HG02943 (cell line): ENCODE results near the gene CNTNAP2.
"Not testable (repeated sequence)": the region's sequence is repeated elsewhere in the genome, so short reads cannot be mapped to it uniquely, and the experiment has no call there.

Experiments
- ATAC-seq: cut with Tn5 transposase; IDR thresholded peaks from one replicate; pipeline ENCODE4 v1.9.1; 2021; ENCODE audit warnings: mild to moderate bottlenecking, low read depth, moderate library complexity; ENCODE audit not compliant: unreplicated experiment

The CNTNAP2 gene

DNA sequence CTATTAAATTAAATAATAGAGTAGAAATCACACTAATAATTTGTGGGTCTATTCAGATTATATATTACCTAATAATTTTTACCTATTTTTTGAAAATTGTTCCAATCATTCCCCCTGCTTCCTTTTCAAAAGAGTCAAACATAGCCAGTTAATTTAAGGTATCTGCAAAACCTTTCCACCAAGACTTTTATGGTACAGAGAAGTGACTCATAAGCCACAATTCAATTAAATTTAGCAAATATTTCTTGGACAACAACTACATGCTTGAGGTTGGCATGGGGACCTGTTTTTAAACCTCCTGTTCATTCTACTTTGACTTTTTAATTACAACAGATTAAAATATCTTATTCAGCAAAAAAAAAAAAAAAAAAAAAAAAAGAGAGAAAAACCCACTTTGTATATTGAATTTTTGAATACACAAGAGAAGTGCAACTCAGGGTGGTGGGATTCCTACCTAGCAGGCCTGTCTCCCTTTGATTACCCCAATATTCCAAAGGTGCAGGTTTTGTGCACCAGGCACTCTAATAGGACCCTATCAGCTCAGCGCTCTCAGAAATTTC is 2172.1 kb downstream of the CNTNAP2 start:
- ATAC-seq = no peak

DNA sequence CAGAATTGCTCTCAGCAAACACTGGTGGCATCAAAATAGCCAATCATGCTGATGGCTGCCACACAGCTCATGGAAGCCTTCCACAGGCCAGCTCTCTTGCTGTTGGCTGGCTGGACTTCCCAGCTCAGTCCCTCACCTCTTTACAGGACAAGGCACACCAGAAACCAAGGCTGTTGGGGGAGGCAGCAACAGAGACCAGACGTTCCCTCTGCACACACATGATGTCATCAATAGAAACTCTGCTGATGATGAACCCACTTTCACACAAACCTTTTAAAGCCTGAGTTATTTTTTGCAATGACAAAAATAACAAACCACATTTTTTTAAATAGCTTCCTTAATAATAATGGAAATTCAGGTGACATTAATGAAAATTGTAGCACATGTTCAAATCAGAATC is 2173.0 kb downstream of the CNTNAP2 start:
- no peak for ATAC-seq

DNA sequence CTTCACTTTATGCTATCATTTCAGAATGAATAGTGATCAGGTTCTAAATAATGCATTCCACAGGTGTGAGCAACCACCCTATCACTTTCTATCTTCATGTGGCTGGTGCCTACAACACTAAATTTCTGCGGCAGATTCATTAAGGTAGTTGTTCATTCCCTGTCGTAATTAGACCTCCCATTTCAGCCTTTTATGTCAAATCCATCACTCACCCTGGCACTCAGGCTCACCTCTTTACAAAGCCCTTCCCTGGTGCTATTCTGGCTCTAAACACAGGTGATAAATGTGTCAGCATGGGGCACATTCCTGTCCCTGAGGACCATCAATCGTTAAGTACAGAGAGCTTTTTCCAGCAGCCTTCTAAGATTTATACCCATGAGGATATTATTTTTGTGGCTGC is 2173.9 kb downstream of the CNTNAP2 start:
- ATAC-seq = no peak

DNA sequence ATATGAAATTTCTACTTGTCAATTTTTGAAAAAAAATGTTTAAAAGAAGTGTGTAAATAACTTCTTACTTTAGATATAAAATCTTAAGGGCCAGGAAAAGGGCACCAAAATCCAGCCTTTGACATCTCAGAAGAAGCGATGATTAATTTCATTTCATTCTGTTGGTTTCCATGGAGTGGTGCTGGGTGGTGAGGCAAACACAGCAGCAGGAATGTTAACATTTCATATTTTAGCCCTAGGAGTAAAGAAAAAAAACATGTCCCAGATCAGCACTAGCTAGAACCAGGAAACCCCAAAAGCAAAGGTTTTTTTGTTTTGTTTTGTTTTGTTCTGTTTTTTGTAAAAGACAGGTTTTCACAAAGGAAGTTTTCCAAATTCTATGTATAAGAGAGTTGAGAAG is 2175.2 kb downstream of the CNTNAP2 start:
- no peak for ATAC-seq

DNA sequence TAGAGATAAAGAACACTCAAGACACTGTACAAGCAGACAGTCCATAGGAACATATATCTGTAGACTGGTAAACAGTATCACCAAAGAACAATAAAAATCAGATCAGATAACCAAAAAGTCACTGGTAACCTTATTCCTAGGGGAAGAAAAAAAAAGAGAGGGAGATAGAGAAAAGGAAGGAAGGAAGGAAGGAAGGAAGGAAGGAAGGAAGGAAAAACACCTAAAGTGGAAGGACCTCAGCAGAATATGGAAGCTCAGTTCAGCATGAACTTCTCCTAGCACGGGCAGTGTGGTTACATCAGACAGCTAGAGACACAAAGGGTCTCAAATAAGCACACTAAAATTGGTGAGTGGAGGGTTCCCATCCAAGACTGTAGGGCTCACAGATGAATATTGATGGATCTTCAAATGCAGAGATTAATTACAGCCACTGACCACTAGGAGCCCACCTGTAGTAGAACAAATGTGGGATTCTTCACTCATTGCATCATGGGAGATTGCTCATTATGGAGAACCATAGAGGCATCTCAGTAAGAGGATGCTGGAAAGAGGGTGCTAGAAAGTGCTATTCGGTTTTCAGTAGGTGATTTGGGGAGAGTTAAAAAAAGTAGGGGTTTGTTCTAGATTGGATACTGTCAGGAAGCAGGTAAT is 2180.5 kb downstream of the CNTNAP2 start:
- ATAC-seq = no peak

DNA sequence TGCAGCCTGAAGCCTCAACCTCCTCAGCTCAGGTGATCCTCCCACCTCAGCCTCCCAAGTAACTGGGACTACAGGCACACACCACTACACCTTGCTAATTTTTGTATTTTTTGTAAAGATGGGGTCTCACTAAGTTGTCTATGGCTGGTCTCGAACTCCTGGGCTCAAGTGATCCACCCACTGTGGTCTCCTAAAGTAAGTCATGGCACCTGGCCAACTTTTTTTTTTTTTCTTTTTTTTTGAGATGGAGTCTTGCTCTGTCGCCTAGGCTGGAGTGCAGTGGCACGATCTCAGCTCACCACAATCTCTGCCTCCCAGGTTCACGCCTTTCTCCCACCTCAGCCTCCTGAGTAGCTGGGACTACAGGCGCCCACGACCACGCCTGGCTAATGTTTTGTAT is 2182.2 kb downstream of the CNTNAP2 start:
- not testable (repeated sequence) for ATAC-seq

DNA sequence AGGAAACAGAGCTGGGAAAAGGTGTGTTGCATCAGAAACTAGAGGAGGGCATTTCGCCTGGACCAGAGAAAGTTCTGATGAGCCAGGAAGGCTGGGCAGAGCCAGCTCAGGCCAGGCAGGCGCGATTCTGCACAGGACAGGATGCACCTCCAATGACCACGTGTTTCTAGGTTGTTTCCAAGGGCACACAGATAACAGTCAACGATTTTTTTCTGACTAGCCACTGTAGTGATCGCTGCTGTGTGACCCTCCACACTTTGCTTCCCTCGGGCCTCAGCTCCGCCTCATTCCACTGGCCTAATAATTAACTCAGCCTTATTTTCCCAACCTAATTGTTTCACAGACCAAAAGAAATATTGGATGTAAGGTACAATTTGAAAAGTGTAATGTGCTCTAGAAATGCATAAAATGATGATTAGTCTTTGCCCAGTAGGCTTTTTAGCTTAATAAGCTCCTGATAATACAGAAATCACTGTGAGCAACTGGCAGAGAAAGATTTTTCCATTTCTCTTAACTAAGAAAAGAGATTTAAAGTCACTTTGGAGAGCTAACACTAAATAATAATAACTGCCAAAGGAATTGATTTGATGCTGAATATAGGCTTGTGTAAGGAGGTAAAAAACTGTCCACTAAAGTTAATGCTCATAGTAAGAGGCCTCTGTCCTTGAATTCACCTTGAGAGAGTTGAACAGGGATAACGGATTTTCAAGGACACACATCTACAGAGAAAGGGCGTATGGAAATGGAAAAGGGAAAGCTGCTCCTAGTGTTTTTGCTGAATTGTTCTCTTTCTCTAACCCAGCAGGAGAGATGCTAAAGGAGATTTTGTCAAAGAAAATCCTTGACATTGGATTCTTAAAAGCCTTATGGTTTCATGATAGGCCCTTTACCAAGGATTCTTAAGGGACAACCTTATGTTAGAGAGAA is 2183.0 kb downstream of the CNTNAP2 start:
- no peak for ATAC-seq

DNA sequence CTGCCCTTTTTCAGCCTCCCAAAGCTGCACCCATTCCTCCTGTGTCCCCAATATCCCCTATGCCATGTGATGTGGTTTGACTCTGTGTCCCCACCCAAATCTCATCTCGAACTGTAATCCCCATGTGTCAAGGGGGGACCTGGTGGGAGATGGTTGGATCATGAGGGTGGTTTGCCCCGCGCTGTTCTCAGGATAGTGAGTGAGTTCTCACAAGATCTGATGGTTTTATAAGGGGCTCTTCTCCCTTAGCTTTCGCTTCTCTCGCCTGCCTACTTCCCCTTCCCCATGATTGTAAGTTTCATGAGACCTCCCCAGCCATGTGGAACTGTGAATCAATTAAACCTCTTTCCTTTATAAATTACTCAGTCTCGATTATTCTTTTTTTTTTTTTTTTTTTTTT is 2185.8 kb downstream of the CNTNAP2 start:
- not testable (repeated sequence) for ATAC-seq

DNA sequence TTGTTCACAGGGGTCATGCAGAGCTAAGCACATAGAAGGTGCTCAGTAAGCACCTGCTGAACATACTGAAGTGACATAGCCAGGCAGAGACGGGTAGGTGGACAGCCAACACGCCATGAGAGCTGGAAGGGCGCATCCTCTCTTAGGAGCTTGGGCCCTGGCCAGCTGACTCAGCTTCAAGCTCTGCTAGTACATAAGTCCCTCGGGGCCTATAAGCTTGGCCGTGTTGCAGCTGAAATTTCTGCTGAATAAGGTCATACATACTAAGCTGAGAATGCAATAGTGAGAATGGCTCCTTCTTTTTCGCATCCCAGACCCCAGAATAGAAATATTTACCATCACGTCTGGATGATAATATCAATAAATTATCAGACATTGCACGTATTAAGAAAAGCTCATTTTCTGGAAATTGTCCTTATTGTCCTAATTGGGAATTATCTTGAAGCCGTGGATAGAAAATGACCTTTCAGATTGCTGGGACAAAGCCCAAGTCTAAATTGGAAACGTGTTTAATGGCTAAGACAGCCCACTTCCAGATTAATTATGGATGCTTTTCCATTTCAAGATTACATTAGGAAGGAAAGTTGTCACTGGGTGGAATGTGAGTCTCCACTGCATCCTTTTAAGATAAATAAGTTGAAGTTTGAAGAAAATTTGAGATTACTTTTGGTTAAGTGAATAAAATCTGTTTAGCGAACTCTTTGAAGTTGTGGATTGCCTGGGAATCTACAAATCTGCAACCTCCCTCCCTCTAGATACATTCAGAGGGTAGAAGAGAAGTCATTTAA is 2186.9 kb downstream of the CNTNAP2 start:
- ATAC-seq = no peak

DNA sequence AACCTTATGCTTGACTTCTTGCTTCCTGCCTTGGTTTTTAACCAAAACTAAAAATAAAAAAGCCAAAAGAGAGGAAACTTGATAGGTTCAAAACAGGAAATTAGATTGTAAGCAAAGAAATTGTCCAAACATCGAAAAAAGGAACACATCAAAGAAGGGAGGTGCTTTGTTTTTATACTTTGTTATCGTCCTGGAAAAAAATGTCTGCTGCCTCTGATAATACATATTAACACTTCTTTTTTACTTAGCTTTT is 2187.4 kb downstream of the CNTNAP2 start:
- no peak for ATAC-seq

DNA sequence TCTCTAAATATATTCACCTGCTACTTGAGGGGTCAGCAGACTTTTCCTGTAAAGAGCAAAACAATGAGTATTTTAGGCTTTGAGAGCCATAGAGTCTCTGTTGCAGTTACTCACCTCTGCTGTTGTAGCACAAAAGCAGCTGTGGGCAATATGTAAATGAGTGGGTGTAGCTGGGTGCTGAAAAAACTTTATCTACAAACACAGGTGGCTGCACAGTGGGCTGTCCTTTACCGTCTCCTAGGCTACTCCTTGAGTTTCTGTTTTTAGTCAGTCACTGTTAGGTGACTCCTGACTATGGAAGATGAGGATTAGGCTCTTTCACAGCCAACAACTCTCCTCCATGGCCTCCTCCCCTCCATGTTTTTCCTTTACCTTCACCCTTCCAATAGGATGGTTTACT is 2187.9 kb downstream of the CNTNAP2 start:
- no peak for ATAC-seq

DNA sequence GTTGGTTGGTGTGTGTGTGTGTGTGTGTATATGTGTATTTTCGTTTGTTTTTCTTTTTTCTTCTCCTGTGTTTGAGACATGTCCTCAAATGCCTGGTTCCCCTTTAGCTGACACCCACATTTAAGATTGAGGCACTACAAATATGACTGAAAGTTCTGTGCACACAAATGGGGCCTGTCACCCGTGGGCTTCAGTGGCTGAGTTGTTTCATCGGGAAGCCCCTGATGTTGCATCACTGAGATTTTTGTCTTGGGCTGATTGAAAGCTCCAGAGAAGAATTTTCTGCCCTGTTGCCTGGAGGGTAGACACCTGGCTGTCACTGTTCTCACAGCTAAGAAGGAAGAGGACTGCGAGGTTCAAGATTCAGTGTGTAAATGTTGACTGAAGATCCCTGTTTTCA is 2190.2 kb downstream of the CNTNAP2 start:
- ATAC-seq = no peak

DNA sequence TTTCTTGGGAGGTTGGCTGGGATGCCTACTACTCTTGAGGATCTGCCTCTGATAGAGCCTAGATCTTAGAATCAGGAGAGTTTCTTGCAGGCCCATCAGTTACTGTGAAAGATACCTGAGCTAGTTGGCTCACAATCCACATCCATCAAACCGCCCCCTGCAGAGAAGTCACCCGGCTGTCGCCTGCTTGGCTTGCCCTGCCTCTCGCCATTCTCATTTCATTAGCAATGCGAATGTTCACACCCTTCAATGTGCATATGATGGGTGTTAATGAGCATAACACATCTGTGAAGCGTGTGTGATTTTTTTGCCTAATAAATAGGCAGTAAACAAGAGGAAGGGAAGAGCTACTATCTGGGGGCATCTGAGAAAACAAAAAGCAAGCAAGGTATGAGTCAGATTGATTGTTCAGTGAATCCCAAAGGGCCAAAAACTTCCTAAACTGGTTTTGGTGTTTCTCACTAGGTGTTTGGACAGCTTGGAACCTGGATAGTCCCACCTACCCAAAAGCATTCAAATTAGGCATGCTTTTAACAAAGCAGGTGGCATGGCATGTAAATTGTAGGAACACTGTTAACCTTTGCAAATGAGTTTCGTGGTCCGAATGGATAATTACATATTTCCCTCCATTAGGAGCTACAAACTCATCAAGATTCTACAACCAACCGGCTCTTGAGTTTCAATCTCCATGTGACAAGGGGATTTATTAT is 2201.7 kb downstream of the CNTNAP2 start:
- ATAC-seq = no peak

DNA sequence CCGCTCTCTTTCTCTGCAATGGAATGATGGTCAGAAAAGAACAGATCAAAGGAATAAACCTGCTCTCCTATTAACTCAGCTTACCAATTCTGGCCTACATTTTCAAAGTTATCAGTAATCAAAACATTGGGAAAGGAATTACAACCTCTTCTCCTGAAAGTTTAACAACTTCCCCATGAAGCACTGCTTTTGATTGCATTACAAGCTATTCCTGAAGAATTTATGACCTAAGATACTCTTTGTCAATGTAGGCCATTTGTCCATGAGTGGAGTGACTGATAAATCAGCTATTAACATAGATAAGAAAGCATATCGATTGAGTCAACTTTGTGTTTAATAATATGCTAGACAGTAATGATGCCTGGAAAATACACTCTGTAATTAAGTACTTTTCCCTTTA is 2202.2 kb downstream of the CNTNAP2 start:
- no peak for ATAC-seq

DNA sequence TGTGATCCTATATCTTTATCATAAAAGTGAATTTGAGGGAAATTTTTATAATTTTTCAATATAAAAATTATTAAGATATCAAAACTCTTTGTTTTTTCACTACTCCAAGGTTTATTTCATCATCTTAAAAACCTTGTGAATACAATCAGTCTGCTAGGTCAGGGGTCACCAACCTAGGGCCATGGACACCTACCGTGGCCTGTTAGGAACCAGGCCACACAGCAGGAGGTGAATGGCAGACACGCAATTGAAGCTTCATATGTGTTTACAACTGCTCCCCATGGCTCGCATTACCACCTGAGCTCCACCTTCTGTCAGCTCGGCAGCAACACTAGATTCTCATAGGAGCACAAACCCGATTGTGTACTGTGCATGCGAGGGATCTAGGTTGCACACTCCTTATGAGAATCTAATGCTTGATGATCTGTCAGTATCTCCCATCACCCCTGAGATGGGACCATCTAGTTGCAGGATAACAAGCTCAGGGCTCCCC is 2202.8 kb downstream of the CNTNAP2 start:
- no peak for ATAC-seq

DNA sequence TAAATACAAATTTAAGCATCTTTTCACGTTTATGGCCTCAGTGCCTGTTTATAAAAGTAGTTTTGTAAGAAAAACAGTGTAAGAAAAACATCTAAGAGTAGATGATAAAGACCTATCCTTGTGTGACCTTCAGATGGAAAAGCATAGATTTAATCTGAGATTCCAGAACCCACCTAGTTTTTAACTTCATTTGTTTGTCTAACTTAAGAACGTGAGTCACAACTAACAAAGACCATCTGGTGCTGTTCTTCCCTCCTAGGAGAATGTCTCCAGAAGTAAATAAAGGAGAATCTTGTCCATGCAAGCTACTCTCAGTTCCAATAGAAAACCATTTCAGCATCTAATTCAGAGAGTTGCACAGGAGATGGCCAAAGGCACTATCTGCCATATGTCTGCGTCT is 2208.6 kb downstream of the CNTNAP2 start:
- no peak for ATAC-seq

DNA sequence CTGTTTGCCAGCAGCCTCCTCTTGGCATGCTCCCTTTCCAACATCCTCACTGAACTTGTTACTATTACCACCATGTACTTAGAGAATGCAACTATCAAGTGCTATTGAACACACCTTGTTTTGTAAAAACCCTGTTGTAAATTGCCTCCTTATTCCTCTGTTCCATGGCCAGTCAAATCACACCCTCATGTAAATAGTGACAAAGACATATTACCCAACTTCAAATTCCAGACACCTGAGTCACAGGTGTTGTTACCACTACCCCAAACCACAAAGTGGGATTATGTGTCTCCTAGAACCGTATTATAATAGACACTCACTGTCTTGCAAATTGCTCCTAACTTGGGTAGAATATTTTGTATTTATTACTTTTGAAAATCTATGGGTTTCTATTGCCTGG is 2210.8 kb downstream of the CNTNAP2 start:
- ATAC-seq = no peak

DNA sequence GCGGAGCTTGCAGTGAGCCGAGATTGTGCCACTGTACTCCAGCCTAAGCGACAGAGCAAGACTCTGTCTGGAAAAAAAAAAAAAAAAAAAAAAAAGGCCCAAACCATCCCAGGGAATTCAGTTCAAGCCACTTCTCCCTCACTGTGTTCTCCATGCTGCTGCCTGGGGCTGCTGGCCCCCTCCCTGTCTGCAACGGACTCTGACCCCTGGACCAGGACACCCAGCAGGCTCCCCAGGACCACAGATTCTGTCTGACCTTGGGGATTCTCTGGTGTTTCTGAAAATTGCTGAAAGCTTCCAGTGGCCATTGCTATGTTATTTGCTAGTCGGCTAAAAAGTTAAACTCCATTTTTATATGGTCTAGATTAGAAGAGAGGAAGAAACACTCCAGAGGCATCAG is 2212.3 kb downstream of the CNTNAP2 start:
- no peak for ATAC-seq

DNA sequence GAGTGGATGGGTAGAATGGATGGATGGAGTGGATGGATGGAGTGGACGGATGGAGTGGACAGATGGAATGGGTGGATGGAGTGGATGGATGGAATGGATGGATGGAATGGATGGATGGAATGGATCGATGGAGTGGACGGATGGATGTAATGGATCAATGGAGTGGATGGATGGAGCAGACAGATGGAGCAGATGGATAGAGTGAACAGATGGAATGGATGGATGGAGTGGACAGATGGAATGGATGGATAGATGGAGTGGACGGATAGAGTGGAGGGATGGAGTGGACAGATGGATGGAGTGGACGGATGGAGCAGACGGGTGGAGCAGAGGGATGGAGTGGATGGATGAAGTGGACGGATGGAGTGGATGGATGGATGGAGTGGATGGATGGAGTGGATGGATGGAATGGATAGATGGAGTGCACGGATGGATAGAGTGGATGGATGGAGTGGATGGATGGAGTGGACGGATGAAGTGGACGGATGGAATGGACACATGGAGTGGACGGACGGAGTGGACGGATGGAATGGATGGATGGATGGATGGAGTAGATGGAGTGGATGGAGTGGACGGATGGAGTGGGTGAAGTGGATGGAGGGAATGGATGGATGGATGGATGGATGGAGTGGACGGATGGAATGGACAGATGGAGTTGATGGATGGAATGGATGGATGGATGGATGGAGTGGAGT is 2213.7 kb downstream of the CNTNAP2 start:
- no peak for ATAC-seq

DNA sequence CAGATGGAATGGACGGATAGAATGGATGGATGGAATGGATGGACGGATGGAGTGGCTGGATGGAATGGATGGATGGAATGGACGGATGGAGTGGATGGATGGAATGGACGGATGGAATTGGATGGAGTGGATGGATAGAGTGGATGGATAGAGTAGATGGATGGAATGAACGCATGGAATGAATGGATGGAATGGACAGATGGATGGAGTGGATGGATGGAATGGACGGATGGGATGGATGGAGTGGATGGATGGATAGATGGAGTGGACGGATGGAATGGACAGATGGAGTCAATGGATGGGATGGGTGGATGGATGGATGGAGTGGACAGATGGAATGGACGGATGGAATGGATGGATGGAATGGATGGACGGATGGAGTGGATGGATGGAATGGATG is 2214.2 kb downstream of the CNTNAP2 start:
- no peak for ATAC-seq
